Pancreas (tissue), 10 donors: ENCODE results near the gene TMEM108. TPM values are rescaled to one million over a fixed set of nuclear protein-coding genes. Genes with fewer than 3 reads are reported as not detected.

Experiments used
- ATAC-seq, 4 donors: fragments of 200-7000 bp; cut with Tn5 transposase; one replicate each; pipeline versions ENCODE4 v1.8.0 to v1.9.1; 2020; ENCODE audit warnings: mild to moderate bottlenecking in 4 of 4, moderate library complexity in 4 of 4
- DNase-seq, 6 donors: peaks; one replicate each; pipeline ENCODE4 v3.0.0-alpha.2; 2020
- FAIRE-seq: peaks from 2 replicates; lab custom pipeline; 2012; peaks lifted over from hg19 to GRCh38; lab: Jason Lieb, UNC
- H3K27ac ChIP-seq, 4 donors: fragments of 200-600 bp; sonication (generic); 1 replicate in 3 of 4; 2 replicates in 1 of 4; pipeline versions ENCODE4 v1.5.0 to v1.8.0; 2020
- H3K27me3 ChIP-seq, 4 donors: fragments of 200-600 bp; one replicate each; pipeline ENCODE4 v1.8.0; 2021
- H3K36me3 ChIP-seq, 3 donors: fragments of 200-600 bp; sonication (generic) in 1 of 3; one replicate each; pipeline versions ENCODE4 v1.5.0 to v1.8.0; 2020 to 2021
- H3K4me1 ChIP-seq, 3 donors: fragments of 200-600 bp; one replicate each; pipeline ENCODE4 v1.8.0; 2021
- H3K4me3 ChIP-seq, 4 donors: fragments of 200-600 bp; sonication (generic) in 2 of 4; one replicate each; pipeline versions ENCODE4 v1.5.0 to v1.8.0; 2020 to 2021
- H3K9me3 ChIP-seq, 4 donors: fragments of 200-600 bp; one replicate each; pipeline ENCODE4 v1.8.0; 2021
- WGBS, 2 donors: extraction: QIAGEN DNeasy Blood & Tissue Kit; methylation state at CpG; one replicate each; pipeline ENCODE4 v1.1.7; 2013; 5-methylcytosine and 5-hydroxymethylcytosine counted together
- intact Hi-C, 3 donors: fragments of 100-400 bp; cut with DNase I; formaldehyde crosslinking; loops; one replicate each; pipeline versions ENCODE4 v1.11.1 to v1.14.2; 2022
- polyA plus RNA-seq, 2 donors: library from polyadenylated mRNA; stranded (reverse); fragments of 200-250 nt; gene quantifications; one replicate each; pipeline ENCODE4 v1.2.3, GENCODE V29; 2013
- total RNA-seq, 6 donors: library from RNA; stranded (reverse); fragmentation: NEBNext Ultra II Directional in 4 of 6; extraction: Animal tissue kit (Norgen Biotek cat#: 25700) in 4 of 6; gene quantifications; one replicate each; pipeline versions ENCODE4 v1.2.1 to v1.2.4, GENCODE V29; 2021 to 2023
- TF ChIP-seq, protein P1 (sequence below), 4 donors: fragments of 200-600 bp; sonication (generic) in 3 of 4; IDR thresholded peaks; one replicate each; pipeline versions ENCODE4 v1.5.0 to v1.8.0; 2021; ENCODE audit warnings: antibody characterized with exemption in 4 of 4
- donor health status: healthy with polysubstance abuse.
- donor health status: DM: no; HTN: no; CAD: no; lungs with moderate emphysema.
- donor health status: DM: no; HTN: no; CAD: no.
- donor health status: control.
- donor health status: control.
- donor health status: Bipolar disorder and iron deficiency.
- donor health status: DM: yes; HTN: yes; CAD: no.
- donor health status: DM: no; HTN: no; CAD: no.
- donor health status: DM: no; HTN: no; CAD: no.
- donor health status: DM: yes; HTN: yes; CAD: no.

Gene TMEM108
- total and polyA plus RNA-seq, 8 donors = 0.23 to 2.1 (median 0.52) TPM

- no peak for ATAC-seq
- DNase-seq = no peak
- H3K36me3 ChIP-seq = no peaks in the 10 kb centered on the region
- TF ChIP-seq, protein P1, sequence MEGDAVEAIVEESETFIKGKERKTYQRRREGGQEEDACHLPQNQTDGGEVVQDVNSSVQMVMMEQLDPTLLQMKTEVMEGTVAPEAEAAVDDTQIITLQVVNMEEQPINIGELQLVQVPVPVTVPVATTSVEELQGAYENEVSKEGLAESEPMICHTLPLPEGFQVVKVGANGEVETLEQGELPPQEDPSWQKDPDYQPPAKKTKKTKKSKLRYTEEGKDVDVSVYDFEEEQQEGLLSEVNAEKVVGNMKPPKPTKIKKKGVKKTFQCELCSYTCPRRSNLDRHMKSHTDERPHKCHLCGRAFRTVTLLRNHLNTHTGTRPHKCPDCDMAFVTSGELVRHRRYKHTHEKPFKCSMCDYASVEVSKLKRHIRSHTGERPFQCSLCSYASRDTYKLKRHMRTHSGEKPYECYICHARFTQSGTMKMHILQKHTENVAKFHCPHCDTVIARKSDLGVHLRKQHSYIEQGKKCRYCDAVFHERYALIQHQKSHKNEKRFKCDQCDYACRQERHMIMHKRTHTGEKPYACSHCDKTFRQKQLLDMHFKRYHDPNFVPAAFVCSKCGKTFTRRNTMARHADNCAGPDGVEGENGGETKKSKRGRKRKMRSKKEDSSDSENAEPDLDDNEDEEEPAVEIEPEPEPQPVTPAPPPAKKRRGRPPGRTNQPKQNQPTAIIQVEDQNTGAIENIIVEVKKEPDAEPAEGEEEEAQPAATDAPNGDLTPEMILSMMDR (IDR thresholded peaks at IDR 0.05) = no peak
- 59 to 62% methylated on average over 5 of the region's 5 CpGs for WGBS, 2 donors
- H3K4me1 ChIP-seq = no peaks in the 10 kb centered on the region
- no peak overlapping the region for H3K27ac ChIP-seq
- no peak overlapping the region for H3K4me3 ChIP-seq
- FAIRE-seq = no peak
- no peaks in the 10 kb centered on the region for H3K9me3 ChIP-seq
- intact Hi-C loops = no loop called here
- H3K27me3 ChIP-seq = no peaks in the 10 kb centered on the region
Observed at GRCh38 chr3:133206921-133207320, 168.7 kb downstream of the TMEM108 start.

GRCh38 chr3:133208184-133208583, 170.0 kb downstream of the TMEM108 start:
- 60 to 76% methylated on average over 1 of the region's 1 CpG for WGBS, 2 donors
- Histone ChIP-seq H3K27ac (no peak overlapping the region), H3K36me3 (no peaks in the 10 kb centered on the region), H3K9me3 (no peaks in the 10 kb centered on the region), H3K27me3 (no peaks in the 10 kb centered on the region), H3K4me1 (no peaks in the 10 kb centered on the region), H3K4me3 (no peak overlapping the region)
- DNase-seq (no peak), ATAC-seq (no peak), FAIRE-seq (no peak)
- TF ChIP-seq, protein P1 (IDR thresholded peaks at IDR 0.05) = no peak
- intact Hi-C loops = no loop called here

DNA sequence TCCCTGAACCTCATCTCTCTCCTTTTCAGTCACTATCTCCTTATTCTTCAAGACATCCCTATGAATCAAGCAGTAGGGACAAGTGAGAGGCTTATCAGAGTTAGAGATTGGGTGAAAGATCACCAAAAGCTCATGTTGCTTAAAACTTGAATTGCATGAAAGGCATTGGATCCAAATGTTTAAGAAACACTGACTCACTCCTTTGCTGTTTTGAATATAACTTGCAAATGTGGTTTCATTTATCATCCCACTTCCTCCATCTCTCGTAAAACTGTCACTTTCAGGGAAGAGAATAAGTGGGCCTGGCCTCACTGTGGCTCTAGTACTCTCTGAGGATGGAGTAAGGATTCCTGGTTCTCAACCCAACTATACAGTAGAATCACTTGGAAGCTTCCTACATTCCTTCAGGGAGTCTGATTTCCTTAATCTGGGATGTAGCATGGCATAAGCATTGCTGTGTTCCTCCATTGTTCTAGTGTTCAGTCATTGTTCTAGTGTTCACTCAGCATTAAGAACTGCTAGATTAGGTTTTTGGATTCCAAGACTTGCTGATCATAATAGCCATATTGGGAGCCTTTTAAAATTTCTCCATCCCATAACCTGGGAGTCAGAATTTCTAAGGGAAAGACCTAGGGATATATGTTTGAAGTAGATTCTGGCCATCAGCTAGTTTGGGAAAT, 171.8 kb downstream of the TMEM108 start:
- TF ChIP-seq, protein P1 (IDR thresholded peaks at IDR 0.05) = no peak
- no peaks in the 10 kb centered on the region for H3K36me3 ChIP-seq
- FAIRE-seq (no peak), DNase-seq (no peak), ATAC-seq (no peak)
- intact Hi-C loops = no loop called here
- no peaks in the 10 kb centered on the region for H3K4me1 ChIP-seq
- no peak overlapping the region for H3K27ac ChIP-seq
- WGBS, 2 donors = 72 to 92% methylated on average over 1 of the region's 1 CpG
- H3K4me3 ChIP-seq = no peak overlapping the region
- no peaks in the 10 kb centered on the region for H3K27me3 ChIP-seq
- H3K9me3 ChIP-seq = no peaks in the 10 kb centered on the region

DNA sequence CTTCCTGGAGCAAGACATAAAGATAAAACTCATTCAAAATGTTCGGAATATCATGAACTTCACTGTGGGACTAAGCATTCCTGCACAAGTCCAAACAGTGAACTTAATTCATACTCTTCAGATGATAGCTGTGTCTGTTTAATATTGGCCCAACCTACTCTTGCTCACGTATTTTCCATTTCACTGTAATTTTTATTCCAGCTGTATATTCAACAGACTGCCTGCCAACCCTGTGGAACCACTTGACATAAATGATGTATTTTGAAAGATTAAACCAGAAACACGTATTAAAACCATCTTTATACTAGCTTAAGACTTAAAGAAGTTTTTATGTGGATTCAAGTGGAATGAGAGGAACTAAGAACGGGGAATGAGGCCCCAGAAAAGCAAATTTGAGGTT, 172.5 kb downstream of the TMEM108 start:
- WGBS, 2 donors = 75 to 80% methylated on average over 4 of the region's 4 CpGs
- intact Hi-C loops = no loop called here

GRCh38 chr3:133211449-133211848, 173.3 kb downstream of the TMEM108 start:
- H3K27ac ChIP-seq = no peak overlapping the region
- no peak for DNase-seq
- H3K4me1 ChIP-seq = no peaks in the 10 kb centered on the region
- no peaks in the 10 kb centered on the region for H3K9me3 ChIP-seq
- H3K27me3 ChIP-seq = no peaks in the 10 kb centered on the region
- H3K4me3 ChIP-seq = no peak overlapping the region
- no peaks in the 10 kb centered on the region for H3K36me3 ChIP-seq
- intact Hi-C loops = no loop called here
- FAIRE-seq = no peak
- 57 to 65% methylated on average over 2 of the region's 2 CpGs for WGBS, 2 donors
- TF ChIP-seq, protein P1 (IDR thresholded peaks at IDR 0.05) = no peak
- ATAC-seq = peak in 2 of 4 donors; percentile 38 to 44

More for the DNA sequence above, 172.5 kb downstream of the TMEM108 start:
- Histone ChIP-seq H3K4me1 (no peaks in the 10 kb centered on the region), H3K36me3 (no peaks in the 10 kb centered on the region), H3K27me3 (no peaks in the 10 kb centered on the region), H3K9me3 (no peaks in the 10 kb centered on the region), H3K27ac (no peak overlapping the region), H3K4me3 (no peak overlapping the region)
- TF ChIP-seq, protein P1 (IDR thresholded peaks at IDR 0.05) = no peak
- DNase-seq = no peak
- ATAC-seq = no peak
- FAIRE-seq = no peak
